ENCODE measurements around the gene METTL18.

DNA sequence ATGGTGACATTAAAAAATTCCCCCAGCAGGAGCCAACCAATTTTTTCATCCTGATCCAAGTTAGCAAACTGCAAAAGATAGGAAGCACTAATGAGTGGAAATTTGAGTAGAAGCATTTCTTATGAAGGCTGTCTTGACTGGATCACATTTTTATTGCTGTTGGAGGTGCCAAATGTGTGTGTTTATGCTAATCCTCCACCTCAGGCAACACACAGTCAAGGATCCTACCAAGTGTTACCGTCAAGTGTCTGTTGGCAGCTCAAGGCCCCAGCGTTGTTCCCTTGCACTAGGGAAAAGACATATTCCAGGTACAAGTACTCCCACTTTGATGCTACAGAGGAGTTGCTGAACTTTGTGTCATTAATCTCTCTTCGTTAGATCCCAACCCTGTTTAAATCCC, 18.3 kb downstream of the METTL18 start:
- TF ChIP-seq, protein P1, sequence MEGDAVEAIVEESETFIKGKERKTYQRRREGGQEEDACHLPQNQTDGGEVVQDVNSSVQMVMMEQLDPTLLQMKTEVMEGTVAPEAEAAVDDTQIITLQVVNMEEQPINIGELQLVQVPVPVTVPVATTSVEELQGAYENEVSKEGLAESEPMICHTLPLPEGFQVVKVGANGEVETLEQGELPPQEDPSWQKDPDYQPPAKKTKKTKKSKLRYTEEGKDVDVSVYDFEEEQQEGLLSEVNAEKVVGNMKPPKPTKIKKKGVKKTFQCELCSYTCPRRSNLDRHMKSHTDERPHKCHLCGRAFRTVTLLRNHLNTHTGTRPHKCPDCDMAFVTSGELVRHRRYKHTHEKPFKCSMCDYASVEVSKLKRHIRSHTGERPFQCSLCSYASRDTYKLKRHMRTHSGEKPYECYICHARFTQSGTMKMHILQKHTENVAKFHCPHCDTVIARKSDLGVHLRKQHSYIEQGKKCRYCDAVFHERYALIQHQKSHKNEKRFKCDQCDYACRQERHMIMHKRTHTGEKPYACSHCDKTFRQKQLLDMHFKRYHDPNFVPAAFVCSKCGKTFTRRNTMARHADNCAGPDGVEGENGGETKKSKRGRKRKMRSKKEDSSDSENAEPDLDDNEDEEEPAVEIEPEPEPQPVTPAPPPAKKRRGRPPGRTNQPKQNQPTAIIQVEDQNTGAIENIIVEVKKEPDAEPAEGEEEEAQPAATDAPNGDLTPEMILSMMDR (IDR thresholded peaks at IDR 0.05; ENCODE audit: borderline replicate concordance, extremely low read depth, low read length, poor library complexity, severe bottlenecking) = no peak
- TF ChIP-seq EZH2 (IDR thresholded peaks at IDR 0.05; ENCODE audit: borderline replicate concordance, low read depth, low read length, severe bottlenecking) = no peak
